ENCODE data around the gene MFSD11. TPM values are rescaled to one million over a fixed set of nuclear protein-coding genes. Genes with fewer than 3 reads are reported as not detected.
"Not testable (repeated sequence)": the region's sequence is repeated elsewhere in the genome, so short reads cannot be mapped to it uniquely, and the experiment has no call there.

MFSD11 gene
- total and polyA plus RNA-seq, 3 experiments from 2014 or later: 22.3 to 28.4 (median 22.9) TPM

DNA sequence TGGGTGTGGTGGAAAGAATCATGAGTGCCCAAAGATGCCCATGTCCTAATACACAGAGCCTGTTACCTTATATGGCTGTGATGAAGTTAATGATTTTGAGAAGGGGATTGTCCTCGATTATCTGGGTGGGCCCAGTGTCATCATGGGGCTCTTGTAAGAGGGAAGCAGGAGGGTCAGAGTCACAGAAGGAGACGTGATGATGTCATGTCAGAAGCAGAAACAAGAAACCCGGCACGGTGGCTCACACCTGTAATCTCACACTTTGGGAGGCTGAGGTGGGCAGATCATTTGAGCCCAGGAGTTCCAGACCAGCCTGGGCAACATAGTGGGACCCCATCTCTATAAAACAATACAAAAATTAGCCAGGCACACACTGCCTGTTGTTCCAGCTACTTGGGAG is 75.0 kb downstream of the MFSD11 start:
- H3K4me3 ChIP-seq (ENCODE audit: low read length): no peak overlapping the region
- ChIA-PET CTCF (no interaction called here), POLR2A (no interaction called here)
- Mint-ChIP-seq H3K36me3 (no peaks in the 10 kb centered on the region), H3K4me3 (no peak overlapping the region), H3K4me1 (peaks cover 5 to 8% (median 8%) of the 10 kb centered on the region in 3 donors), H3K9me3 (no peaks in the 10 kb centered on the region), H3K27me3 (peaks cover 4% of the 10 kb centered on the region in 2 donors), H3K27ac (no peak overlapping the region)
- DNase-seq: no peak
- peaks cover 9% of the 10 kb centered on the region for H3K4me1 ChIP-seq (ENCODE audit: insufficient read depth, low read length)
- no peak overlapping the region for H3K27ac ChIP-seq (ENCODE audit: low read depth, low read length)
- H3K9me3 ChIP-seq (ENCODE audit: low read length): no peaks in the 10 kb centered on the region
- no peaks in the 10 kb centered on the region for H3K27me3 ChIP-seq (ENCODE audit: insufficient read depth, low read length, poor library complexity, severe bottlenecking)
- no peaks in the 10 kb centered on the region for H3K36me3 ChIP-seq (ENCODE audit: insufficient read depth, low read length)

DNA sequence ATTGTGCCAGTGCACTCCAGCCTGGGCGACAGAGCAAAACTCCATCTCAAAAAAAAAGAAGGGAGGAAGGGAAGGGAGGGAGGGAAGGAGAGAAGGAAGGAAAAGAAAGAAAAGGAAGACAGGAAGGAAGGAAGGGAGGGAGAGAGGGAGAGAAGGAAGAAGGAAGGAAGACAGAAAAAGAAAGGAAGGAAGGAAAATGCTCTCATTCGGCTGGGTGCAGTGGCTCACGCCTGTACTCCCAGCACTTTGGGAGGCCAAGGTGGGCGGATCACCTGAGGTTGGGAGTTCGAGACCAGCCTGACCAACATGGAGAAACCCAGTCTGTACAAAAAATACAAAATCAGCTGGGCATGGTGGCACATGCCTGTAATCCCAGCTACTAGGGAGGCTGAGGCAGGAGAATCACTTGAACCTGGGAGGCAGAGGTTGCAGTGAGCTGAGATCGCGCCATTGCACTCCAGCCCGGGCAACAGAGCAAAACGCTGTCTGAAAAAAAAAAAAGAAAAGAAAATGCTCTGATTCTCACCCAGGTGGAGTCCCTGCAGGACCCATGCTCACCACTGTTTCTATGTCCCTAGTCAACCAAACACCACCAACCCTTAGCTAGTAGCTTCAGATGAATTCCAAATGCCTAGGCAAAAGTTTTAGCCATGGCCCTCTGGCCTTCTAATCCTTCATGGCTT is 78.1 kb downstream of the MFSD11 start:
- POLR2A ChIA-PET; H3K36me3 Mint-ChIP-seq; H3K4me1 Mint-ChIP-seq; H3K4me3 ChIP-seq (ENCODE audit: low read length); H3K27me3 ChIP-seq (ENCODE audit: insufficient read depth, low read length, poor library complexity, severe bottlenecking); H3K36me3 ChIP-seq (ENCODE audit: insufficient read depth, low read length); H3K9me3 Mint-ChIP-seq; H3K27me3 Mint-ChIP-seq; DNase-seq; H3K9me3 ChIP-seq (ENCODE audit: low read length); H3K4me1 ChIP-seq (ENCODE audit: insufficient read depth, low read length); H3K27ac ChIP-seq (ENCODE audit: low read depth, low read length); H3K4me3 Mint-ChIP-seq: not testable (repeated sequence)
- CTCF ChIA-PET: interaction anchor here (0.7 to 1.7 kb wide), 3 partner anchors 23 to 107 kb away, joined by 3 to 6 read pairs (median 3); no protein-coding TSS in a partner anchor
- peak overlapping the region in 2 of 8 donors; percentile 1 to 25 for H3K27ac Mint-ChIP-seq

DNA sequence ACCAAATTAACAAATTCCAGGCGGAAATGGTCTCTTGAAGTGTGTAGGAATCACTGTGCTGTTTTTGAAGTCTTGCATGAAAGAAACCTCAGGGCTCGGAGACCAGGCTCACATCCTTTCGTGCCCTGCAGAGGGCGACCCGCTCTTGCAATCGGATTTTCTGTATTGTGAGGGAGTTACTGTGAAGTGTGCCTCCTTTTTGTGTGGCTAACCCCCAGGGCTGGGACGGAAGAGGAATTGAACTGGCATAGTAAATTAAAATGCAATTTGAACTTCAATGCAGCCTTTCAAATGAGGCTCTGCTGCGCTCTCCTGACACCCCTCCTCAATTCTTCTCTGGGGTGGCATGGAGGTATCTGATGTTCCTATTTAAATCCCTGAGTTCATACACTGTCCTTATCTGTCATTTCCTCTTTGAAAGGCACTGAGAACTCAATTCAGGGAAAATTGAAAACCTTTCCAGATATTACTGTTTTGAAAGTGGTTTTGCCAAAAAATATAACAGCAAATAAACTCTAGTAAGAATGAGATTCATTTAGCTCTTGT is 78.7 kb downstream of the MFSD11 start:
- Histone ChIP-seq H3K27ac (ENCODE audit: low read depth, low read length) (no peak overlapping the region), H3K4me3 (ENCODE audit: low read length) (no peak overlapping the region), H3K36me3 (ENCODE audit: insufficient read depth, low read length) (no peaks in the 10 kb centered on the region), H3K9me3 (ENCODE audit: low read length) (no peaks in the 10 kb centered on the region), H3K27me3 (ENCODE audit: insufficient read depth, low read length, poor library complexity, severe bottlenecking) (no peaks in the 10 kb centered on the region), H3K4me1 (ENCODE audit: insufficient read depth, low read length) (peaks cover 9% of the 10 kb centered on the region)
- peaks cover 4 to 8% of the 10 kb centered on the region in 2 donors for H3K27me3 Mint-ChIP-seq
- DNase-seq: peak; percentile 28 to 74 (median 40)
- peak overlapping the region in 2 of 8 donors; percentile 1 to 25 for H3K27ac Mint-ChIP-seq
- peaks cover 5 to 8% (median 8%) of the 10 kb centered on the region in 3 donors for H3K4me1 Mint-ChIP-seq
- no peaks in the 10 kb centered on the region for H3K9me3 Mint-ChIP-seq
- no peaks in the 10 kb centered on the region for H3K36me3 Mint-ChIP-seq
- peak overlapping the region in 3 of 7 donors; percentile 7 to 48 (median 26) for H3K4me3 Mint-ChIP-seq
- ChIA-PET POLR2A (no interaction called here), CTCF (interaction anchor here (0.9 to 1.7 kb wide), 2 partner anchors 22 to 29 kb away, joined by 3 to 6 read pairs; no protein-coding TSS in a partner anchor)

DNA sequence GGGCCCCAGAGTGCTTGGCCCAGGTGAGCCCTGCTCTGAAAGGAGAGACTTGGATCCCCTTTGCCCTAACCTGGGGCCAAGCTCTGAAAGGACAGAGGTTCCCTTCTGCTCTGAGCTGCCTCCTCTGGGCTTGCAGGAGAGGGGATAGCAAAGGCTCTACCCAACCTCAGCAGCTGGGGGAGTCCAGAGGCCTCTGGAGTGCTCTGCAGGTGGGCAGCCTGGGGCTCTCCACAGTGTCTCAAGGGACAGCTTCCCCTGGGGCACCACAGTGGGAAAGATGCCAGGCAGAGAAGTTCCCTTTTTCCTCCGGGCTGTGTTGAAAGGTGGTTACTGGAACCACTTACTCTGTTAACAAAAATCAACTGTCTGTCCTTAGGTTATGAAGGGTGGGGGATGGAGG is 82.1 kb downstream of the MFSD11 start:
- Histone ChIP-seq H3K27me3 (ENCODE audit: insufficient read depth, low read length, poor library complexity, severe bottlenecking) (no peaks in the 10 kb centered on the region), H3K27ac (ENCODE audit: low read depth, low read length) (no peak overlapping the region), H3K9me3 (ENCODE audit: low read length) (no peaks in the 10 kb centered on the region), H3K36me3 (ENCODE audit: insufficient read depth, low read length) (no peaks in the 10 kb centered on the region), H3K4me3 (ENCODE audit: low read length) (no peak overlapping the region), H3K4me1 (ENCODE audit: insufficient read depth, low read length) (peaks cover 9% of the 10 kb centered on the region)
- Mint-ChIP-seq H3K27me3 (peaks cover under 1 to 8% of the 10 kb centered on the region in 2 donors), H3K36me3 (no peaks in the 10 kb centered on the region), H3K4me3 (no peak overlapping the region), H3K27ac (no peak overlapping the region), H3K4me1 (peaks cover 5 to 8% (median 8%) of the 10 kb centered on the region in 3 donors), H3K9me3 (no peaks in the 10 kb centered on the region)
- POLR2A ChIA-PET: no interaction called here
- no peak for DNase-seq
- CTCF ChIA-PET: no interaction called here

DNA sequence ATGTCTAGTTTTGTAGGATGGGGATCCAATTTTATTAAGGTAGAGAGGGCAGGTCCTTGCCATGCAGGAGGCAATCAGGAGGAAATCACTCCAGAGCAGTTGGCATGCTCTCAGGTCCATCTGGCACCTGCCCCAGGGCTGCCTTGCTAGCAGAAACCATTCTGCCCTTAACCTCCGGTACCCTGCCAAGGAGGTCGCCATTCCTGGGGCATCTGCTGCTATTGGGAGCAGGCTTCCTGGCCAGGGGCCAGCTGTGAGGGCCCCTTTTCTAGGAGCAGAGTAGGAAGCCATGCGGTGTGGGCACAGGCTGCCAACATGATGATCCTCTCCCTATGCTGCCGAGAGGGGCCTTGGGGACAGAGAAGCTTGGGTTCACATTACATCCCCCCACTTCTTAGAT is 82.6 kb downstream of the MFSD11 start:
- H3K4me3 Mint-ChIP-seq: no peak overlapping the region
- Histone ChIP-seq H3K27ac (ENCODE audit: low read depth, low read length) (no peak overlapping the region), H3K4me3 (ENCODE audit: low read length) (no peak overlapping the region), H3K9me3 (ENCODE audit: low read length) (no peaks in the 10 kb centered on the region), H3K4me1 (ENCODE audit: insufficient read depth, low read length) (peaks cover 9% of the 10 kb centered on the region), H3K36me3 (ENCODE audit: insufficient read depth, low read length) (no peaks in the 10 kb centered on the region), H3K27me3 (ENCODE audit: insufficient read depth, low read length, poor library complexity, severe bottlenecking) (no peaks in the 10 kb centered on the region)
- CTCF ChIA-PET: no interaction called here
- POLR2A ChIA-PET: no interaction called here
- H3K36me3 Mint-ChIP-seq: no peaks in the 10 kb centered on the region
- no peak overlapping the region for H3K27ac Mint-ChIP-seq
- H3K9me3 Mint-ChIP-seq: no peaks in the 10 kb centered on the region
- H3K4me1 Mint-ChIP-seq: peaks cover 5 to 8% (median 8%) of the 10 kb centered on the region in 3 donors
- H3K27me3 Mint-ChIP-seq: peaks cover 0 to 8% of the 10 kb centered on the region in 2 donors
- DNase-seq: no peak

DNA sequence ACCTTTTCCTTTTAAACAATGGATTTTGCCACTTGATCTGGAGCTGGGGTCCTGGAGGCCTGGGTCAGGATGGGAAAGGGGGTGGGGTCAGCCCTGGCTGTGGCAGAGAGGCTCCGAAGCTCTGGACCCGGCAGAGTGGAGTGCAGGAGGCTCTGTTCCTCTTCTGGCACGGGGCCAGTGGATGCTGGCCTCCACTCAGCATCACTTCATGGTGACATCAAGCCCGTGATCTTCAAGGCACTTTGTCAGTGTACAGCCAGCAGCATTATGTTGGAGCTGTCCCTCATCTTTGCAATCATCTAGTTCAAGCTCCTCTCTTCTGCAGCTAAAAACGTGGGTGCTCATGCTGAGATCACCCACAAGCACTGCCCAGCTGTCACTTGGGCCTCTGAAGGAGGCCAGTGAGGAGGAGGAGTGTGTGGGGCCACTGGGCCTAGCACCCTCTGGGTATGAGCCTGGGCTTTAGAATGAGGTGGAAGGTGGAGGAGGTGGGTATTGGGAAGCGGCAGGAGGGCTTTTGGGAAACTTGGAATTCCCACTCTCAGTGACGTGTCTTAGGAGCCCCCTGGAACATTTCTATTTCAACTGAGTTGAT is 84.4 kb downstream of the MFSD11 start:
- no peaks in the 10 kb centered on the region for H3K9me3 ChIP-seq (ENCODE audit: low read length)
- Mint-ChIP-seq H3K36me3 (no peaks in the 10 kb centered on the region), H3K27me3 (peaks cover 4% of the 10 kb centered on the region in 2 donors), H3K4me3 (no peak overlapping the region), H3K4me1 (no peaks in the 10 kb centered on the region), H3K9me3 (no peaks in the 10 kb centered on the region), H3K27ac (no peak overlapping the region)
- H3K4me1 ChIP-seq (ENCODE audit: insufficient read depth, low read length): no peaks in the 10 kb centered on the region
- no peak for DNase-seq
- H3K27me3 ChIP-seq (ENCODE audit: insufficient read depth, low read length, poor library complexity, severe bottlenecking): no peaks in the 10 kb centered on the region
- POLR2A ChIA-PET: interaction anchor here (0.5 kb wide), 1 partner anchor 94 kb away, joined by 4 read pairs; no protein-coding TSS in a partner anchor
- H3K27ac ChIP-seq (ENCODE audit: low read depth, low read length): no peak overlapping the region
- H3K36me3 ChIP-seq (ENCODE audit: insufficient read depth, low read length): no peaks in the 10 kb centered on the region
- CTCF ChIA-PET: interaction anchor here (1.0 kb wide), 1 partner anchor 13 kb away, joined by 3 read pairs; no protein-coding TSS in a partner anchor
- no peak overlapping the region for H3K4me3 ChIP-seq (ENCODE audit: low read length)

DNA sequence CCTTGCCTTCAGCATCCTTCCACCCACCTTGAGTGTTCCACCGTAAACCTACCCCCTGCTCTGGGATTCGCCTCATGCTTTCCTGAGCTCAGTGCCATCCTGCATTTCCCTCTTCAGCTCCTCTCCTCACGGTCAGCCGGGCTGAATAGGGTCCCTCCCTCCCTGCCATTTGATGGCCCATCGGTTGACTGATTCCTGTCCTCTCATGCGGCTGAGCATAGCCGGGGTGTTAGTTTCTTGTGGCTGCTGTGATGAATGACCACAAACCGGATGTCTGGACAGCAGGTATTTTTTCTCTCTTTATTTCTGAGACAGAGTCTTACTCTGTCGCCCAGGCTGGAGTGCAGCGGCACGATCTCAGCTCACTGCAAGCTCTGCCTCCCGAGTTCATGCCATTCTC is 86.2 kb downstream of the MFSD11 start:
- Histone ChIP-seq H3K4me1 (ENCODE audit: insufficient read depth, low read length) (no peaks in the 10 kb centered on the region), H3K36me3 (ENCODE audit: insufficient read depth, low read length) (no peaks in the 10 kb centered on the region), H3K27me3 (ENCODE audit: insufficient read depth, low read length, poor library complexity, severe bottlenecking) (no peaks in the 10 kb centered on the region), H3K9me3 (ENCODE audit: low read length) (no peaks in the 10 kb centered on the region), H3K4me3 (ENCODE audit: low read length) (no peak overlapping the region), H3K27ac (ENCODE audit: low read depth, low read length) (no peak overlapping the region)
- Mint-ChIP-seq H3K36me3 (no peaks in the 10 kb centered on the region), H3K4me3 (no peak overlapping the region), H3K4me1 (no peaks in the 10 kb centered on the region), H3K27ac (peak overlapping the region in 1 of 8 donors; percentile 83), H3K27me3 (peaks cover 6 to 8% of the 10 kb centered on the region in 2 donors), H3K9me3 (no peaks in the 10 kb centered on the region)
- CTCF ChIA-PET: no interaction called here
- POLR2A ChIA-PET: no interaction called here
- DNase-seq: no peak

DNA sequence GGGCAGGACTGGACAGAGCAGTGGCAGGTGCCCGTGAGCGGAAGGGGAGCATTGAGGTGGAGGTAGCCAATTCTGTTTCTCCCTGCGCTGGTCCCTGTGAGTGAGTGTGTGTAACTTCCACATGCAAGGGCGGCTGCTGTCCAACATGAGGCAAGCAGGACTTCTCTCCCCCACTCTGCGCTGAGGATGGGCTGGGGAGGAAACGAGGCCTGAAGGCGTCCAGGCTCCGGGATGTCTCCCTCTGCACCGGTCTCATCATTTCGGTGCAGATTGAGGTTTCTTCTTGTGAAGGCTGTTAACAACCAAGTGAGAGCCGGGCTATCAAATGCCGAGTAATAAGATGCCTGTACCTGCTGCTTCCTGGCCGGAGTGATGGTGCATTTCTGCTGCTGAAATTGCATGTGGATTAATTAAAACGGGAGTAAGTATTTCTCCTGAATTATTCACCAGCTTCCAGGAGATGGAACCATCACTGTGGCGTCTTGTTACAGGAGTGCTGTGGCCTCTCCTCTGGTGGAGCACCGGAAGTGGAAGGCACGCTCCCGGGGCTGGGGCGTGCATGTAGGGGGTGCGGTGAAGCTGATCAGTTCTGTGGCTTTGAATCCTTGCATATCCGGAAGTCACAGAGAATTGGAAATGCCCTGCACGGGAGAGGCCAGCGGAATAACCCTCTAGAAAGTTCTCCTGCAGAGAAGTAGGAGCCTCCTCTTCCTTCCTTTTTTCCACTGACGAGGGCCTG is 88.6 kb downstream of the MFSD11 start:
- POLR2A ChIA-PET: no interaction called here
- Histone ChIP-seq H3K27ac (ENCODE audit: low read depth, low read length) (no peak overlapping the region), H3K27me3 (ENCODE audit: insufficient read depth, low read length, poor library complexity, severe bottlenecking) (no peaks in the 10 kb centered on the region), H3K9me3 (ENCODE audit: low read length) (no peaks in the 10 kb centered on the region), H3K4me1 (ENCODE audit: insufficient read depth, low read length) (no peaks in the 10 kb centered on the region), H3K4me3 (ENCODE audit: low read length) (no peak overlapping the region), H3K36me3 (ENCODE audit: insufficient read depth, low read length) (no peaks in the 10 kb centered on the region)
- Mint-ChIP-seq H3K4me3 (no peak overlapping the region), H3K27ac (peak overlapping the region in 1 of 8 donors; percentile 79), H3K9me3 (no peaks in the 10 kb centered on the region), H3K27me3 (peaks cover 4 to 7% of the 10 kb centered on the region in 2 donors), H3K36me3 (no peaks in the 10 kb centered on the region), H3K4me1 (no peaks in the 10 kb centered on the region)
- DNase-seq: no peak
- CTCF ChIA-PET: no interaction called here

Data from CD8-positive, alpha-beta memory T cell (primary cell).